GM19455 (cell line): ENCODE data around the gene AK4.
A peak's percentile ranks its signal among the peaks of the same experiment; 100 is the strongest.

ENCODE experiments used
- ATAC-seq: cut with Tn5 transposase; IDR thresholded peaks from one replicate; pipeline ENCODE4 v1.9.1; 2021; ENCODE audit not compliant: unreplicated experiment

Gene AK4

GRCh38 chr1:65175171-65176055 is 27.4 kb downstream of the AK4 start:
- no peak for ATAC-seq

GRCh38 chr1:65176056-65176450 is 28.1 kb downstream of the AK4 start:
- ATAC-seq = no peak

DNA sequence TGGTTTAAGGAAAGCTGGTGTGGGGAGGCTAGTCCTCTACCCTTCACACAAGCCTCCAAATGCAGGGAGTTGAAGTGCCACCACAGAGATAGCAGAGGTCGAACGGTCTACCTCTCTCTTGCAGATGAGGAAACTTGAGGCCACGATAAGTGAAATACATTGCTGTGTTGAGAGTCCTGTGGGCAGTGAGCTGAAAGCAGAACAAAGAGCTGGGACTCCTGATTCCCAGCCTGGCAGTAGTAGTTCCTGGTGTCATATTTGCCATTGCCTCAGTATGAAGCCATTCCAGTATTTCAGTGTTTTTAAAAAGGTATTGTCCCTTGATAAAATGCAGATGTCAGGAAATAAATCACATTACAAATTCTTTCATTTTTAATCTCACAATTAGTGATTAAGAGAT is 28.6 kb downstream of the AK4 start:
- no peak for ATAC-seq

DNA sequence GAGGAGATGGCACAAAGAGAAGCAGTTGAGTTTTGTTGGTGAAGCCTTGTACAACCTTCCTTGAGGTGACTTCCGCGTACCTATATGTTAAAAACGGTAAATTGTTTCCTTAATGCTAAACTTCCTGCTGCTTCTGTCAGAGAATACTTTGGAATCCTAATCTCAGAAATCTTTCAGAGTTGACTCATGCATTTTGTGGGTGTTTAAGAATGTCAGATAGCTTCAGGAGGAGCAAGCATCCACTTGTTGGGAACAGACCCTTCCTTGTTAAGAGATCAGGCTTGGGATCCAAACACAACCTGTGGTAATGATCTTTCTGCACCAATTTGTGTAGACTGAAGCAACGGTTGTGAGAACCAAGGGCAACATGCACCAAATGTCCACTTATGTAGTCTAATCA is 29.5 kb downstream of the AK4 start:
- no peak for ATAC-seq

- ATAC-seq = no peak
Measured at GRCh38 chr1:65178235-65178634, 30.2 kb downstream of the AK4 start.

- no peak for ATAC-seq
Measured at GRCh38 chr1:65179148-65179547, 31.1 kb downstream of the AK4 start.

GRCh38 chr1:65180977-65181376 is 33.0 kb downstream of the AK4 start:
- ATAC-seq = no peak

GRCh38 chr1:65182658-65183268 is 34.8 kb downstream of the AK4 start:
- no peak for ATAC-seq

GRCh38 chr1:65189576-65190115 is 41.6 kb downstream of the AK4 start:
- ATAC-seq = no peak

DNA sequence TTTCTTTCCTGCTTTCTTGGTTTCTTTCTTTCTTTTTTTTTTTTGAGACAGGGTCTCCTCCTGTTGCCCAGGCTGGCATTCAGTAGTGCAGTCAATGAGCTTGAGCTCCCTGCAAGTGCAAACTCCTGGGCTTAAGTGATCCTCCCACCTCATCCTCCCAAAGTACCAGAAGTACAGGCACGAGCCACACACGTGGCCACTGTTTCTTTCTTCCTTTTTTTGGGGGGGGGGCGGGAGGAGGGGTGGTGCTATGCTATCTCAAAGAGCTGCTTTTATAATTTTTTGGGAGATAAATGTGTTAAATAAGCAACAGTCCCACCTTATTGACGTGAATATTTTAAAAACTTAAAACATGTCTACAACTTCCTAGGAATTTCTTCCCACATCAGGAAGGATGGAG is 42.2 kb downstream of the AK4 start:
- no peak for ATAC-seq

DNA sequence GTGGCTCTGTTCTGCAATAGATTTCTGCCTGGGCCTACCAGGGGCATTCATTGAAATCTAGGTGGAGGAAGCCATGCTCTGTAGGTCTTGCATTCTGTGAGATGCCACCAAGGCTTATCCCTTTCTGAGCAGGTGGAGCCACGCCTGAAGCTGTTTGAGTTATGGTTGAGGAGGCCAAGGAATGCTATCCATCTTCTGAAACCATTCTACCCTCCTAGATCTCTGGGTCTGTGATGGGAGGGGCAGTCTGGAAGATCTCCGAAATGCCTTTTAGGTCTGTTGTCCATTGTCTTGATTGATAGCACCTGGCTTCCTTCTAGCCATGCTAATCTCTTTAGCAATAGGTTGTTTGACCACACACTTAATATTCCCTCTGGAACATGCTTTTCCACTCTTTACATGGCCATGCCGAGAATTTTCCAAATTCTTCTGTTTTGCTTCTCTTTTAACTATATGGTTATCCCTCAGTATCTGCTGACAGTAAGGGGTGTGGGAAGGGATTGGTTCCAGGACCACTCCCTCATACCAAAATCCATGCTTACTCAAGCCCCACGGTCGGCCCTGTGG is 45.2 kb downstream of the AK4 start:
- ATAC-seq = no peak

DNA sequence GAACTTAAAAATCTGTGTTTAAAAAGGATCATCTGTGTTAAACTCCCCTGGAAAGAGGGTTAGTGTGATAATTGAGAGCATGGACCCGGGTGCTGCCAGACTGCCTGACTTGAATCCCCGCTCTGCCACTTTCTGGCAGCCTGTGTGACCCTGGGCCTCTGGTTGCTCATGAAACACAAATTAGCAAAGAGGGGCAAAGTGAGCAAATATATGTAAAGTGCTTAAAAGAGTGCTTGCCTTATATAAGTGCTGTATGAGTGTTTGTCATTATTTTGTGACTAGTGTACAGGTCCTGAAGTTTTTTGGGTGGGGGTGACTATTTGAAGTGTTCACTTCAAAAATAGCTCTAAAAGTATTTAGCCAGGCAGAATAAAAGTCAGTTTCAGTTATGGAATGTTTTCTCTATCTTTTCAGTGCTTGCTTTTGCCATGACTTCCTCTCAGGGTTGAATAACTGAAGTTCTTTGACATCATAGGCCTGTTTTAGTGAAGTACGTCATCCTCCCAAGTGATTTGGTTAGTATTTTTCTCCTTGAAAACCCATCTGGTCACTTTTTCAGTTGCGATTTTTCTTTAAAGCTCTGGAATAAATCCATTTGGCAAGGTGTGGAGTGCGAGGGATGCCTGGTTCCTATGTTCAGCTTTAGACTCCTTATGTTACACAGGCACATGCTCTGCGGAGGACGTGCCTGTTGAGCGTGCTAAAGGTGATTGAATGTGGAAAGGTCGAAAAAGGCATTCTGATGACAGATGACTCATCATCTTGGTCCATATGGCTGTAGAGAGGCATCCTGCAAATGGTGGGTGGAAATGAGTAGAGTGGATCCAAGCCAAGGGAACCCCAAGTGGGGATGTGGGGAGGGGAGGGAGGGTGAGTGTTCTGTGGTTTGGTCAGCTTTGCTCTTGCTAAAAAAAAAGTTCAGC is 47.8 kb downstream of the AK4 start:
- ATAC-seq = no peak

GRCh38 chr1:65196926-65197325 is 48.9 kb downstream of the AK4 start:
- no peak for ATAC-seq

GRCh38 chr1:65197636-65198035 is 49.6 kb downstream of the AK4 start:
- ATAC-seq = no peak

DNA sequence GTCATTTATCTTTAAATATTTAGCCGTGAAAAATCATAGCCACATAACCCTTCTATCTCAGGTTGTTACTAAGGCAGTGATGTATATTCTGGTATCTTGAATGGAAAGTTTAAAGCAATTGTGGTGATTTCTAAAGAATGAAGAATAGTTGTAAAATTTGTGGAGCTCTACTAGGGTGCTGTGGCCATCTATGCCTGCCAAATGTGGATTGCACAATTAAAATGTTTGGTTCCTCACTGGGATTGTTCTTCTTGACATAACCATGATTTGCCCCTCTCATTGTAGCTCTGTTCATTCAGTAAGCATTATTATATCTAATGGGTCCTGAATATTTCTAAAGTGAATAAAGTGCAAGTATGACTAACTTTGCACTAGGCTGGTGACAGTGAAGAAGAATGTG is 50.1 kb downstream of the AK4 start:
- no peak for ATAC-seq

GRCh38 chr1:65200411-65200810 is 52.4 kb downstream of the AK4 start:
- ATAC-seq = no peak

DNA sequence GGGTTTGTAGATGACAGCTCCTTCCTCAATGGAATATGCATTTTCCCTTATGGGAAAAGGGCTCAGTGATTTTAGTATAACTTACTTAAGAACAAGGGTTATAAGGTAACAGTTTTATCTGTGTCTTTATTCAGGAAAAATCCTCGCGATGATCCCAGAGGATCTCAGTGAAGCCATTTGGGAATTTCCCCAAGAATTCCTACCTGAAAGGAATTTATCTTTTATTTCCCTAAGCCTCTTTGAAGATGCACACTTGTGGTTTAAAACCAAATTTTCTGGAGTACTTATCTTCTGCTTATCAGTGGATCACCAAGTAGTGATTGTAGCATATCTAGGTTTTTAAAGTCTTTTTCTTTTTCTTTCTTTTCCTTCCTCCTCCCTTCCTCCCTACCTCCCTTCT is 58.8 kb downstream of the AK4 start:
- ATAC-seq = no peak

- ATAC-seq = peak; percentile 64
Measured at GRCh38 chr1:65207317-65207716, 59.3 kb downstream of the AK4 start.

GRCh38 chr1:65208563-65208973 is 60.6 kb downstream of the AK4 start:
- no peak for ATAC-seq

- no peak for ATAC-seq
Measured at GRCh38 chr1:65209005-65209885, 61.2 kb downstream of the AK4 start.
